K562 (cell line): ENCODE measurements around the gene MMRN2. TPM values are rescaled to one million over a fixed set of nuclear protein-coding genes. Genes with fewer than 3 reads are reported as not detected.

ENCODE experiments used
- FOXJ3 ChIP-seq: sonication (generic); formaldehyde crosslinking; IDR thresholded peaks from 2 replicates; pipeline ENCODE4 v1.4.0; 2020; ENCODE audit warnings: mild to moderate bottlenecking, missing genetic modification reagents
- GTF2A2 ChIP-seq: IDR thresholded peaks from 2 replicates; pipeline ENCODE4 v1.6.1; 2016; ENCODE audit warnings: mild to moderate bottlenecking, missing genetic modification characterization, missing compliant biosample characterization
- MYC ChIP-seq, 2 experiments: fragments of 250-450 bp in 1 of 2; sonication (Bioruptor Pico) in 1 of 2; IDR thresholded peaks; 2 replicates each; pipeline versions ENCODE4 v1.5.1 to v1.6.1; 2012 to 2021; ENCODE audit warnings: low read depth in 2 of 2, borderline replicate concordance in 1 of 2, improper control_type of control experiment in 1 of 2, low read length in 1 of 2, mild to moderate bottlenecking in 1 of 2, moderate library complexity in 1 of 2
- MYNN ChIP-seq, 2 experiments: sonication (generic); formaldehyde crosslinking in 1 of 2; IDR thresholded peaks; 2 replicates each; pipeline versions ENCODE4 v1.5.0 to v1.6.1; 2016 to 2020; ENCODE audit warnings: antibody characterized with exemption in 1 of 2, missing genetic modification reagents in 1 of 2
- NR2F6 ChIP-seq: fragments of 450-650 bp; formaldehyde crosslinking; IDR thresholded peaks from 2 replicates; pipeline ENCODE4 v1.4.0; 2020; ENCODE audit warnings: mild to moderate bottlenecking
- SMC3 ChIP-seq: conservative IDR thresholded peaks from 2 replicates; pipeline ENCODE4 v1.6.1; 2011; ENCODE audit warnings: low read depth, low read length, improper control_type of control experiment; ENCODE audit not compliant: insufficient read depth
- SP2 ChIP-seq: IDR thresholded peaks from 2 replicates; pipeline ENCODE4 v1.6.1; 2011; ENCODE audit warnings: mild to moderate bottlenecking, low read depth, low read length, moderate library complexity; ENCODE audit not compliant: poor library complexity, severe bottlenecking; ENCODE audit errors: extremely low read depth
- ZNF561 ChIP-seq: fragments of 450-650 bp; formaldehyde crosslinking; conservative IDR thresholded peaks from 2 replicates; pipeline ENCODE4 v1.4.0; 2020; ENCODE audit warnings: mild to moderate bottlenecking, moderate library complexity
- polyA plus RNA-seq, 8 experiments: library from polyadenylated mRNA; depleted of rRNA in 4 of 8; stranded (reverse) in 5 of 8; unstranded in 3 of 8; fragments of >200 nt; fragmentation: Nextera tagmentation in 2 of 8; fragmentation: Illumina TruSeq in 1 of 8; extraction: Ambion mirVana in 2 of 8; extraction: Trizol in 1 of 8; gene quantifications; 2 replicates each; pipeline versions ENCODE4 v1.2.1 to v1.2.3, GENCODE V29; 2011 to 2014; ENCODE audit warnings: inconsistent platforms in 1 of 8, missing spikeins in 1 of 8
- total RNA-seq, 7 experiments: library from RNA; depleted of rRNA in 6 of 7; stranded (reverse); fragments of >200 nt in 6 of 7; fragmentation: Illumina TruSeq in 2 of 7; extraction: Trizol in 2 of 7; gene quantifications; 2 replicates each; pipeline versions ENCODE4 v1.2.1 to v1.2.3, GENCODE V29; 2011 to 2021; ENCODE audit warnings: low replicate concordance in 1 of 7
- TF ChIP-seq, protein P1 (sequence below): fragments of 250-450 bp; sonication (Bioruptor Pico); IDR thresholded peaks from 2 replicates; pipeline ENCODE4 v1.4.0; 2020
- TF ChIP-seq, protein P2 (sequence below), 2 experiments: fragments of 150-350 bp in 1 of 2; IDR thresholded peaks; 2 replicates each; pipeline ENCODE4 v1.6.1; 2012 to 2016; ENCODE audit warnings: low read depth in 2 of 2, low read length in 2 of 2, mild to moderate bottlenecking in 1 of 2, moderate library complexity in 1 of 2
- TF ChIP-seq, protein P3 (sequence below): fragments of 450-650 bp; formaldehyde crosslinking; IDR thresholded peaks from 2 replicates; pipeline ENCODE4 v1.4.0; 2020; ENCODE audit warnings: mild to moderate bottlenecking, moderate library complexity
- TF ChIP-seq, protein P4 (sequence below): fragments of 450-650 bp; formaldehyde crosslinking; IDR thresholded peaks from 2 replicates; pipeline ENCODE4 v1.4.0; 2020; ENCODE audit warnings: mild to moderate bottlenecking, moderate library complexity
- TF ChIP-seq, protein P5 (sequence below), 2 experiments: fragments of 450-650 bp; IDR thresholded peaks; 2 replicates each; pipeline ENCODE4 v1.6.1; 2018; ENCODE audit warnings: mild to moderate bottlenecking in 2 of 2, low read depth in 1 of 2; ENCODE audit not compliant: partially characterized antibody in 2 of 2

Gene MMRN2
- total and polyA plus RNA-seq, 9 of the 15 experiments (the other 6 are each of a cell fraction or from before 2014, with no cell fraction given) = 0.07 to 2.0 (median 1.2) TPM

DNA sequence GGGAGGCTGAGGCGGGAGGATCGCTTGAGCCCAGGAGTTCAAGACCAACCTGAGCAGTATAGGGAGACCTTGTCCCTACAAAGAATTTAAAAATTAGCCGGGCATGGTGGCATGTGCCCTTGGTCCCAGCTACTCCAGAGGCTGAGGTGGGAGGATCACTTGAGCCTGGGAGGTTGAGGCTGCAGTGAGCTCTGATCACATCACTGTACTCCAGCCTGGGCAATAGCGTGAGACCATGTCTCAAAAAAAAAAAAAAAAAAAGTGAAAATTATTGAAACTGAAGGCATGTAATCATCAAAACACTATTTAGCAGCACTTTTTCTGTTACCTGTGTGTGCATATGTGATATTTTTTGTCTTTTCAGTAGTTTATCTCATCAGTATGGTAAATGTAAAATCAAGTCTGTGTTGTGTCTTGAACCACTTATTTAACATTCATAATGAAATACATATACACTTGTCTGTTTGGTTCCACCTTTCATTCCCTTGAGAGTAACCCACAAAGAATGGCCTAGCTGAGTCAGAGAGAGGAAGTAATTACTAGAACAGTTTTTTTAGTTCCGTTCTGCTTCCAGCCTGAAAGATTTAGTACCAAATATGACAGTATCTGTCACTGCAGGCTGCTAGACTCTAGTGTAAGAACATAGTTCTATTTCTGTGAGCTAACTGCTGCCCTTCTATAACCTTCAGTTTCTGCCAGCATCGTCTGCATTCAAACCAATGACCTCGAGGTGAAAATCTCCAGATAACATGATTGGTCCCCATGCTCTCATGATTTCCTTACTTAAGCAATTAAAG, 68.6 kb downstream of the MMRN2 start (continued):
- no peak for TF ChIP-seq SP2
- TF ChIP-seq, protein P1, sequence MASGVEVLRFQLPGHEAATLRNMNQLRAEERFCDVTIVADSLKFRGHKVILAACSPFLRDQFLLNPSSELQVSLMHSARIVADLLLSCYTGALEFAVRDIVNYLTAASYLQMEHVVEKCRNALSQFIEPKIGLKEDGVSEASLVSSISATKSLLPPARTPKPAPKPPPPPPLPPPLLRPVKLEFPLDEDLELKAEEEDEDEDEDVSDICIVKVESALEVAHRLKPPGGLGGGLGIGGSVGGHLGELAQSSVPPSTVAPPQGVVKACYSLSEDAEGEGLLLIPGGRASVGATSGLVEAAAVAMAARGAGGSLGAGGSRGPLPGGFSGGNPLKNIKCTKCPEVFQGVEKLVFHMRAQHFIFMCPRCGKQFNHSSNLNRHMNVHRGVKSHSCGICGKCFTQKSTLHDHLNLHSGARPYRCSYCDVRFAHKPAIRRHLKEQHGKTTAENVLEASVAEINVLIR = no peak
- TF ChIP-seq, protein P2, sequence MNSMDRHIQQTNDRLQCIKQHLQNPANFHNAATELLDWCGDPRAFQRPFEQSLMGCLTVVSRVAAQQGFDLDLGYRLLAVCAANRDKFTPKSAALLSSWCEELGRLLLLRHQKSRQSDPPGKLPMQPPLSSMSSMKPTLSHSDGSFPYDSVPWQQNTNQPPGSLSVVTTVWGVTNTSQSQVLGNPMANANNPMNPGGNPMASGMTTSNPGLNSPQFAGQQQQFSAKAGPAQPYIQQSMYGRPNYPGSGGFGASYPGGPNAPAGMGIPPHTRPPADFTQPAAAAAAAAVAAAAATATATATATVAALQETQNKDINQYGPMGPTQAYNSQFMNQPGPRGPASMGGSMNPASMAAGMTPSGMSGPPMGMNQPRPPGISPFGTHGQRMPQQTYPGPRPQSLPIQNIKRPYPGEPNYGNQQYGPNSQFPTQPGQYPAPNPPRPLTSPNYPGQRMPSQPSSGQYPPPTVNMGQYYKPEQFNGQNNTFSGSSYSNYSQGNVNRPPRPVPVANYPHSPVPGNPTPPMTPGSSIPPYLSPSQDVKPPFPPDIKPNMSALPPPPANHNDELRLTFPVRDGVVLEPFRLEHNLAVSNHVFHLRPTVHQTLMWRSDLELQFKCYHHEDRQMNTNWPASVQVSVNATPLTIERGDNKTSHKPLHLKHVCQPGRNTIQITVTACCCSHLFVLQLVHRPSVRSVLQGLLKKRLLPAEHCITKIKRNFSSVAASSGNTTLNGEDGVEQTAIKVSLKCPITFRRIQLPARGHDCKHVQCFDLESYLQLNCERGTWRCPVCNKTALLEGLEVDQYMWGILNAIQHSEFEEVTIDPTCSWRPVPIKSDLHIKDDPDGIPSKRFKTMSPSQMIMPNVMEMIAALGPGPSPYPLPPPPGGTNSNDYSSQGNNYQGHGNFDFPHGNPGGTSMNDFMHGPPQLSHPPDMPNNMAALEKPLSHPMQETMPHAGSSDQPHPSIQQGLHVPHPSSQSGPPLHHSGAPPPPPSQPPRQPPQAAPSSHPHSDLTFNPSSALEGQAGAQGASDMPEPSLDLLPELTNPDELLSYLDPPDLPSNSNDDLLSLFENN (IDR thresholded peaks at IDR 0.05; ENCODE audit: low read depth in 2 of 2, low read length in 2 of 2) = peak in 1 of 2 experiments; percentile 83; a peak in 2 of 4 replicates
- TF ChIP-seq SMC3 = no peak
- TF ChIP-seq, protein P3, sequence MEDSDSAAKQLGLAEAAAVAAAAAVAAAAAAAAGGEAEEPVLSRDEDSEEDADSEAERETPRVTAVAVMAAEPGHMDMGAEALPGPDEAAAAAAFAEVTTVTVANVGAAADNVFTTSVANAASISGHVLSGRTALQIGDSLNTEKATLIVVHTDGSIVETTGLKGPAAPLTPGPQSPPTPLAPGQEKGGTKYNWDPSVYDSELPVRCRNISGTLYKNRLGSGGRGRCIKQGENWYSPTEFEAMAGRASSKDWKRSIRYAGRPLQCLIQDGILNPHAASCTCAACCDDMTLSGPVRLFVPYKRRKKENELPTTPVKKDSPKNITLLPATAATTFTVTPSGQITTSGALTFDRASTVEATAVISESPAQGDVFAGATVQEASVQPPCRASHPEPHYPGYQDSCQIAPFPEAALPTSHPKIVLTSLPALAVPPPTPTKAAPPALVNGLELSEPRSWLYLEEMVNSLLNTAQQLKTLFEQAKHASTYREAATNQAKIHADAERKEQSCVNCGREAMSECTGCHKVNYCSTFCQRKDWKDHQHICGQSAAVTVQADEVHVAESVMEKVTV (CRISPR knock-in tag) = no peak
- TF ChIP-seq ZNF561 = no peak
- TF ChIP-seq, protein P4, sequence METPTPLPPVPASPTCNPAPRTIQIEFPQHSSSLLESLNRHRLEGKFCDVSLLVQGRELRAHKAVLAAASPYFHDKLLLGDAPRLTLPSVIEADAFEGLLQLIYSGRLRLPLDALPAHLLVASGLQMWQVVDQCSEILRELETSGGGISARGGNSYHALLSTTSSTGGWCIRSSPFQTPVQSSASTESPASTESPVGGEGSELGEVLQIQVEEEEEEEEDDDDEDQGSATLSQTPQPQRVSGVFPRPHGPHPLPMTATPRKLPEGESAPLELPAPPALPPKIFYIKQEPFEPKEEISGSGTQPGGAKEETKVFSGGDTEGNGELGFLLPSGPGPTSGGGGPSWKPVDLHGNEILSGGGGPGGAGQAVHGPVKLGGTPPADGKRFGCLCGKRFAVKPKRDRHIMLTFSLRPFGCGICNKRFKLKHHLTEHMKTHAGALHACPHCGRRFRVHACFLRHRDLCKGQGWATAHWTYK (CRISPR knock-in tag) = no peak
- no peak for TF ChIP-seq FOXJ3 (CRISPR knock-in tag)
- no peak for TF ChIP-seq GTF2A2
- TF ChIP-seq, protein P5, sequence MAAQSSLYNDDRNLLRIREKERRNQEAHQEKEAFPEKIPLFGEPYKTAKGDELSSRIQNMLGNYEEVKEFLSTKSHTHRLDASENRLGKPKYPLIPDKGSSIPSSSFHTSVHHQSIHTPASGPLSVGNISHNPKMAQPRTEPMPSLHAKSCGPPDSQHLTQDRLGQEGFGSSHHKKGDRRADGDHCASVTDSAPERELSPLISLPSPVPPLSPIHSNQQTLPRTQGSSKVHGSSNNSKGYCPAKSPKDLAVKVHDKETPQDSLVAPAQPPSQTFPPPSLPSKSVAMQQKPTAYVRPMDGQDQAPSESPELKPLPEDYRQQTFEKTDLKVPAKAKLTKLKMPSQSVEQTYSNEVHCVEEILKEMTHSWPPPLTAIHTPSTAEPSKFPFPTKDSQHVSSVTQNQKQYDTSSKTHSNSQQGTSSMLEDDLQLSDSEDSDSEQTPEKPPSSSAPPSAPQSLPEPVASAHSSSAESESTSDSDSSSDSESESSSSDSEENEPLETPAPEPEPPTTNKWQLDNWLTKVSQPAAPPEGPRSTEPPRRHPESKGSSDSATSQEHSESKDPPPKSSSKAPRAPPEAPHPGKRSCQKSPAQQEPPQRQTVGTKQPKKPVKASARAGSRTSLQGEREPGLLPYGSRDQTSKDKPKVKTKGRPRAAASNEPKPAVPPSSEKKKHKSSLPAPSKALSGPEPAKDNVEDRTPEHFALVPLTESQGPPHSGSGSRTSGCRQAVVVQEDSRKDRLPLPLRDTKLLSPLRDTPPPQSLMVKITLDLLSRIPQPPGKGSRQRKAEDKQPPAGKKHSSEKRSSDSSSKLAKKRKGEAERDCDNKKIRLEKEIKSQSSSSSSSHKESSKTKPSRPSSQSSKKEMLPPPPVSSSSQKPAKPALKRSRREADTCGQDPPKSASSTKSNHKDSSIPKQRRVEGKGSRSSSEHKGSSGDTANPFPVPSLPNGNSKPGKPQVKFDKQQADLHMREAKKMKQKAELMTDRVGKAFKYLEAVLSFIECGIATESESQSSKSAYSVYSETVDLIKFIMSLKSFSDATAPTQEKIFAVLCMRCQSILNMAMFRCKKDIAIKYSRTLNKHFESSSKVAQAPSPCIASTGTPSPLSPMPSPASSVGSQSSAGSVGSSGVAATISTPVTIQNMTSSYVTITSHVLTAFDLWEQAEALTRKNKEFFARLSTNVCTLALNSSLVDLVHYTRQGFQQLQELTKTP (IDR thresholded peaks at IDR 0.05; ENCODE audit: low read depth in 1 of 2, partially characterized antibody in 2 of 2) = no peak
- no peak for TF ChIP-seq NR2F6 (CRISPR knock-in tag)
- no peak for TF ChIP-seq MYC (IDR thresholded peaks at IDR 0.05; ENCODE audit: low read depth, low read length)
- TF ChIP-seq MYC (CRISPR knock-in tag; IDR thresholded peaks at IDR 0.05; ENCODE audit: borderline replicate concordance, low read depth) = no peak
- TF ChIP-seq MYNN (IDR thresholded peaks at IDR 0.05) = no peak
- no peak for TF ChIP-seq MYNN (CRISPR knock-in tag; IDR thresholded peaks at IDR 0.05)
